Measurements from ENCODE around the gene ZNF785.
"Not testable (repeated sequence)": the region's sequence is repeated elsewhere in the genome, so short reads cannot be mapped to it uniquely, and the experiment has no call there.

Gene ZNF785

DNA sequence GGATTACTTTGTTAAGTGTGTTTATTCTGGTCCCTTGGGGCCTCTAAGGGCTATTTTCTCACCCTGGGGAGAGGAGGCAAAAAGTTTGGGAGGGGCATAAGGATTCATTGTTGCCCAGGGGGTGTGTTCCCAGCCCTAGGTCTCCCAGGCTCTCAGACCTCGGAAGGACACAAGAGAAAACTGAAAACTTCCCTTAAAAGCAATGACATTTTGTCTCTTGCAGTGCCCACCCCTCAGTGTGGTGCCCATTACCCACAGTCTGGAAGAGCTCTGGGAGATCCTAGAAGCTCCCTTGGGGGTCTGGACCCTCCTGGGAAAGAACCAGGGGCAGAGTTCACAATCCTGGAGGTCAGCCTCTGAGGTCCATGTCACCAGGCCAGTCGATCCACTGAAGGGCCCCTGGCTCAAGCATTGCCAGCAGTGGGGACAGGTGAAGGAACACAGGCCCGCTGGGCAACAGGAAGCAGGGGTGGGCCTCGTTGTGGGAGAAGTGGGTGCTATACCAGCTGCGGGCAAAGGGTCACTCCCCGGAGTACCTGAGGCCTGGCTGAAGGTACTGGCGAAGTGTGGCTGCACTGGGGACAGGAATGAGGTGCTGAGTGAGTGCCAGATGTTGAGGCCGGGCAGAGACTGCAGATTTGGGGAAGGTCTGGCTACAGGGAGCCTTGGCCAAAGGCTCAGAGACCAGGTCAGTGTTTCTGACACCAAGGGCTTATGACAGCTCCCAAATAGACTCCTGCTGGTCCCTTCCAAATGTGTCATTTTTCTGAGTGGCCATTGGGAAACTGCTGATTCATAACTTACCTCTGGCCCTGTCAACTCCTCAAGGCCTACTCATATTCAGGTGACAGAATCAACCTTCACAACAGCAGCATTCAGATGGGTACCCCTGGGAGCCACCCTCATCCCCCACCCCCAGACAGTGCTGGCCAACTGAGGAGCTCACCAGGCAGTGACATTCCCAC, 46.2 kb downstream of the ZNF785 start:
- no peak overlapping the region for H3K4me3 ChIP-seq (replicated peaks in 1 of 2; ENCODE audit: low read depth in 2 of 2, low read length in 2 of 2)
- no peak for TF ChIP-seq CTCF (IDR thresholded peaks at IDR 0.05; ENCODE audit: low read depth, low read length)

GRCh38 chr16:30536391-30537024, 49.0 kb downstream of the ZNF785 start:
- not testable (repeated sequence) for H3K4me3 ChIP-seq (replicated peaks in 1 of 2; ENCODE audit: low read depth in 2 of 2, low read length in 2 of 2); DNase-seq (ENCODE audit: low read depth in 2 of 2)

More for the DNA sequence above, 46.2 kb downstream of the ZNF785 start:
- no peak for DNase-seq (ENCODE audit: low read depth in 2 of 2)

GRCh38 chr16:30535777-30536190, 49.7 kb downstream of the ZNF785 start:
- peak overlapping the region; percentile 62 to 66 for H3K4me3 ChIP-seq (replicated peaks in 1 of 2; ENCODE audit: low read depth in 2 of 2, low read length in 2 of 2)
- peak; percentile 71 to 82 for DNase-seq (ENCODE audit: low read depth in 2 of 2)
- TF ChIP-seq CTCF (IDR thresholded peaks at IDR 0.05; ENCODE audit: low read depth, low read length), result peak; percentile 71

DNA sequence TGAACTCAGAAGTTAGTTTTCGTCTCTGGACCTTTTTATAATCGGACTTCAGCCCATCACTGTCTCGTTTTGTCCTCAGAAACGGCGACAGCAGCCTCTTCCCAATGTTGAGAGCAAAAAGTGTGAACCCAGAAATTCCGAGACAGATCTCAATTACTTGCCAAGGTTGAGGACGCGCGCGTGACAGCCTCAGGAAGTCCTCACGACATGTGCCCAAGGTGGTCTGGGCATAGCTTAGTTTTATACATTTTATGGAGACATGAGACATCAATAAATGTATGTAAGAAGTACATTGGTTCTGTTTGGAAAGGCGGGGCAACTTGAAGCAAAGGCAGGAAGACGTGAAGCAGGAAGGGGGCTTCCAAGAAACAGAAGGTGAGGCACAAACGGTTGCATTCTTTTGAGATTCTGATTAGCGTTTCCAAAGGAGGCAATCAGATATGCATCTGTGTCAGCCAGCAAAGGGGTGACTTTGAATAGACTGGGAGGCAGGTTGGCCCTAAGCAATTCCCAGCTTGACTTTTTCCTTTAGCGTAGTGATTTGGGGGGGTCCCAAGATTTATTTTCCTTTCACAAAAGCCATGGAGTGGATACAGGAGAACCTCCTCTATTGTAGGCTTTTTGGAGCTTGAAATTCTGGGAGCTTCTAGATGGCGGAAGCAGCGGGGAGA, 50.3 kb downstream of the ZNF785 start:
- peak in 1 of 2 donors; percentile 38 for DNase-seq (ENCODE audit: low read depth in 2 of 2)
- no peak for TF ChIP-seq CTCF (IDR thresholded peaks at IDR 0.05; ENCODE audit: low read depth, low read length)
- peak overlapping the region; percentile 62 to 66 for H3K4me3 ChIP-seq (replicated peaks in 1 of 2; ENCODE audit: low read depth in 2 of 2, low read length in 2 of 2)

GRCh38 chr16:30534368-30535105, 51.0 kb downstream of the ZNF785 start, which contains the start of gene ZNF747:
Gene ZNF747 (minus strand): TSS chr16:30534858. CDS start chr16:30534679, 179 bp downstream.
- peak; percentile 83 to 89 for DNase-seq (ENCODE audit: low read depth in 2 of 2)
- peak within 1 kb of the TSS; percentile 62 to 66 for H3K4me3 ChIP-seq (replicated peaks in 1 of 2; ENCODE audit: low read depth in 2 of 2, low read length in 2 of 2)
- no peak for TF ChIP-seq CTCF (IDR thresholded peaks at IDR 0.05; ENCODE audit: low read depth, low read length)

DNA sequence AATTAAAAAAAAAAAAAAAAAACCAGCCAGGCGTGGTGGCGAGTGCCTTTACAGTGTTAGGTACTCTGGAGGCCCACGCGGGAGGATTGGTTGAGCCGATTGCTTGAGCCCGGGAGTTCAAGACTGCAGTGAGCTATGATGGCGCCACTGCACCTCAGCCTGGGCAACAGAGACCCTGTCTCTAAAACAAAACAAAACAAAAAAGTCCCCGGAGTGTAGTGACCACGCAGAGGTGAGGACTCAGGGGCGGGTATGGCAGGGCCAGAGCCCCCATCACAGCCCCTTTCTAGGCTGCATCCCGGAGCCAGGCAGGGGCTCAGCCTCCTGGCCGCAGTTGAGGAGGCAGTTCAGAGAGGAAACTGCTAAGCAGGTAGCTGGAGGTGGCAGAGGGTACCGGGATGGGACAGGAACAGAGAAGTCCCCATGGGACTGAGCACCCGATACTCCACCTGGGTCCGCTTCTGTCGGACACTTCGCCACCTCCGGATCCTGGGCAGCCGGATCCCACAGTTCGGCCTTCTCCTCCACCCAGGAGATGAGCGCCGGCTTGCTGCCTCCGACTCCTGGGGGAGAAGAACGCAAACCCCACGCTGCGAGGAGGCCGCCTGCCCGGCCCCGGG, 51.6 kb downstream of the ZNF785 start:
- H3K4me3 ChIP-seq (replicated peaks in 1 of 2; ENCODE audit: low read depth in 2 of 2, low read length in 2 of 2), result peak overlapping the region; percentile 62 to 66
- no peak for DNase-seq (ENCODE audit: low read depth in 2 of 2)

More for the DNA sequence above, 51.6 kb downstream of the ZNF785 start:
- no peak for TF ChIP-seq CTCF (IDR thresholded peaks at IDR 0.05; ENCODE audit: low read depth, low read length)
